Posterior vena cava (tissue), 2 donors: ENCODE results near the gene SMIM29. TPM values are rescaled to one million over a fixed set of nuclear protein-coding genes. Genes with fewer than 3 reads are reported as not detected.

Experiments
- DNase-seq: peaks from one replicate; pipeline ENCODE4 v3.0.0-alpha.2; 2020; ENCODE audit warnings: low spot score
- intact Hi-C, 2 donors: fragments of 100-400 bp; cut with DNase I; formaldehyde crosslinking; loops; one replicate each; pipeline versions ENCODE4 v1.14.1 to v1.14.2; 2022 to 2023
- microRNA-seq, 2 donors: library from miRNA; unstranded; fragments of <30 nt; microRNA quantifications; one replicate each; pipeline ENCODE4 v1.2.0, GENCODE V29; 2020 to 2021; ENCODE audit warnings: borderline microRNAs expressed in 2 of 2
- total RNA-seq, 2 donors: library from RNA; stranded (reverse); fragmentation: NEBNext Ultra II Directional; extraction: Animal tissue kit (Norgen Biotek cat#: 25700); gene quantifications; one replicate each; pipeline ENCODE4 v1.2.1, GENCODE V29; 2021
- donor health status: DM: yes; HTN: yes; CAD: no.
- donor health status: DM: yes; HTN: yes; CAD: no.

Gene SMIM29
- total RNA-seq, 2 donors from 2014 or later, result 19.0 to 24.5 TPM

- DNase-seq, result no peak
- intact Hi-C loops, result no loop called here
These were observed 44.1 kb downstream of the SMIM29 start for GRCh38 chr6:34204693-34205092.

GRCh38 chr6:34202329-34203201 is 46.2 kb downstream of the SMIM29 start:
- DNase-seq, result no peak
- intact Hi-C loops, result no loop called here

GRCh38 chr6:34201455-34202107 is 47.2 kb downstream of the SMIM29 start:
- no peak for DNase-seq

GRCh38 chr6:34200340-34200971 is 48.4 kb downstream of the SMIM29 start:
- intact Hi-C loops, result no loop called here
- DNase-seq, result no peak

More at GRCh38 chr6:34201455-34202107, 47.2 kb downstream of the SMIM29 start:
- intact Hi-C loops, result no loop called here

- DNase-seq, result peak; percentile 57
- intact Hi-C loops, result loop anchor here (5.0 to 10.0 kb wide), 2 partner anchors 220 to 408 kb away; no protein-coding TSS in a partner anchor
These were observed 52.0 kb downstream of the SMIM29 start for GRCh38 chr6:34196833-34197195.

Small RNA genes within 50 kb of the gene (microRNA-seq; reads per million reads assigned to microRNA genes)
- 0 reads per million in 2 donors for gene MIR6835

Other genes with a start within 250 kb of the SMIM29 start
- not detected for gene GRM4, start 102.9 kb downstream of the SMIM29 start, total RNA-seq
- 10 to 100 TPM; 11.3 to 39.7 TPM for gene HMGA1, start 12.1 kb downstream of the SMIM29 start, total RNA-seq
- 10 to 100 TPM; 41.9 to 49.9 TPM for gene NUDT3, start 143.7 kb upstream of the SMIM29 start, total RNA-seq
- gene RPS10, start 177.1 kb upstream of the SMIM29 start, total RNA-seq, result 1,000 to 10,000 TPM in 1 of 2 donors, 100 to 1,000 TPM in 1; 962 to 1,039 TPM
- under 1 TPM in 1 of 2 donors, not detected in 1; 0.09 TPM for gene PACSIN1, start 217.1 kb upstream of the SMIM29 start, total RNA-seq